Keratinocyte (primary cell): Measurements from ENCODE around the gene UVSSA. TPM values are rescaled to one million over a fixed set of nuclear protein-coding genes. Genes with fewer than 3 reads are reported as not detected.

Source experiments
- DNase-seq: peaks from one replicate; pipeline ENCODE4 v3.0.0-alpha.2; 2011; ENCODE audit warnings: low read depth, missing footprints, low spot score
- FAIRE-seq: peaks from 2 replicates; lab custom pipeline; 2011; peaks lifted over from hg19 to GRCh38; lab: Jason Lieb, UNC
- H2AFZ ChIP-seq: 2 replicates; pipeline ENCODE4 v1.6.0; 2012; ENCODE audit warnings: low read length, control low read depth, inconsistent platforms; ENCODE audit not compliant: control insufficient read depth
- H3K27ac ChIP-seq: 2 replicates; pipeline ENCODE4 v1.5.1; 2011; ENCODE audit warnings: low read length; ENCODE audit not compliant: control insufficient read depth, insufficient read depth
- H3K27me3 ChIP-seq: 3 replicates; pipeline ENCODE4 v1.6.0; 2011; ENCODE audit warnings: low read length; ENCODE audit not compliant: control insufficient read depth, insufficient read depth; ENCODE audit errors: extremely low read depth
- H3K36me3 ChIP-seq, 2 experiments: 2 replicates in 1 of 2; 3 replicates in 1 of 2; pipeline ENCODE4 v1.5.1; 2011; ENCODE audit warnings: low read length in 2 of 2, mild to moderate bottlenecking in 1 of 2; ENCODE audit not compliant: control insufficient read depth in 2 of 2, insufficient read depth in 2 of 2; ENCODE audit errors: extremely low read depth in 1 of 2
- H3K4me1 ChIP-seq: 3 replicates; pipeline ENCODE4 v1.5.1; 2011; ENCODE audit warnings: low read length; ENCODE audit not compliant: control insufficient read depth, insufficient read depth; ENCODE audit errors: extremely low read depth
- H3K4me2 ChIP-seq: 3 replicates; pipeline ENCODE4 v1.6.0; 2011; ENCODE audit warnings: low read depth, low read length; ENCODE audit not compliant: control insufficient read depth, insufficient read depth; ENCODE audit errors: extremely low read depth
- H3K4me3 ChIP-seq, 3 experiments: fragments of 200-600 bp in 1 of 3; sonication (generic) in 1 of 3; 2 replicates in 2 of 3; 3 replicates in 1 of 3; pipeline ENCODE4 v1.5.1; 2011 to 2016; ENCODE audit warnings: low read length in 3 of 3, mild to moderate bottlenecking in 3 of 3, control low read depth in 2 of 3, inconsistent platforms in 1 of 3, low read depth in 1 of 3, mixed read lengths in 1 of 3, mixed run types in 1 of 3, moderate library complexity in 1 of 3; ENCODE audit not compliant: control insufficient read depth in 2 of 3, insufficient read depth in 2 of 3; ENCODE audit errors: extremely low read depth in 1 of 3
- H3K79me2 ChIP-seq: 2 replicates; pipeline ENCODE4 v1.6.0; 2012; ENCODE audit warnings: low read length; ENCODE audit not compliant: control insufficient read depth, insufficient read depth
- H3K9ac ChIP-seq: 3 replicates; pipeline ENCODE4 v1.6.0; 2011; ENCODE audit warnings: low read length; ENCODE audit not compliant: control insufficient read depth, insufficient read depth; ENCODE audit errors: extremely low read depth
- H3K9me1 ChIP-seq: 3 replicates; pipeline ENCODE4 v1.6.0; 2011; ENCODE audit warnings: low read length; ENCODE audit not compliant: control insufficient read depth, insufficient read depth; ENCODE audit errors: extremely low read depth
- H3K9me3 ChIP-seq: 2 replicates; pipeline ENCODE4 v1.5.1; 2012; ENCODE audit warnings: low read depth, low read length; ENCODE audit not compliant: control insufficient read depth
- H4K20me1 ChIP-seq: 3 replicates; pipeline ENCODE4 v1.6.0; 2011; ENCODE audit warnings: low read length; ENCODE audit not compliant: control insufficient read depth, insufficient read depth; ENCODE audit errors: extremely low read depth
- CTCF ChIP-seq, 3 experiments: IDR thresholded peaks in 1 of 3; conservative IDR thresholded peaks in 1 of 3; optimal IDR thresholded peaks in 1 of 3; 2 replicates in 2 of 3; 3 replicates in 1 of 3; pipeline versions ENCODE3 to v1.5.1; 2011; ENCODE audit warnings: low read length in 3 of 3, mild to moderate bottlenecking in 3 of 3, moderate library complexity in 2 of 3, control low read depth in 1 of 3, inconsistent platforms in 1 of 3; ENCODE audit not compliant: insufficient read depth in 2 of 3; ENCODE audit errors: extremely low read depth in 1 of 3
- EZH2 ChIP-seq: IDR thresholded peaks from one replicate; pipeline ENCODE4 v1.6.1; 2012; ENCODE audit warnings: inconsistent platforms, mild to moderate bottlenecking, low read length, moderate library complexity
- dilution Hi-C: fragments of 300-500 bp; cut with MboI; formaldehyde crosslinking; loops from one replicate; pipeline ENCODE4 v1.7.0; 2020; ENCODE audit warnings: low sequenced_read_pairs; ENCODE audit not compliant: extremely low pct_ligation_motif_present
- polyA plus RNA-seq, 5 experiments: library from polyadenylated mRNA; depleted of rRNA in 3 of 5; stranded (reverse) in 3 of 5; stranded (forward) in 1 of 5; unstranded in 1 of 5; fragments of >200 nt; gene quantifications; 1 replicate in 1 of 5; 2 replicates in 3 of 5; 3 replicates in 1 of 5; pipeline versions ENCODE4 v1.2.1 to v1.2.3, GENCODE V29; 2011 to 2012; ENCODE audit warnings: missing spikeins in 2 of 5, low read depth in 1 of 5, low replicate concordance in 1 of 5

UVSSA gene
- polyA plus RNA-seq, 1 donor (not counting 4 experiments of a cell fraction or from before 2014, with no cell fraction given) = 4.7 TPM

DNA sequence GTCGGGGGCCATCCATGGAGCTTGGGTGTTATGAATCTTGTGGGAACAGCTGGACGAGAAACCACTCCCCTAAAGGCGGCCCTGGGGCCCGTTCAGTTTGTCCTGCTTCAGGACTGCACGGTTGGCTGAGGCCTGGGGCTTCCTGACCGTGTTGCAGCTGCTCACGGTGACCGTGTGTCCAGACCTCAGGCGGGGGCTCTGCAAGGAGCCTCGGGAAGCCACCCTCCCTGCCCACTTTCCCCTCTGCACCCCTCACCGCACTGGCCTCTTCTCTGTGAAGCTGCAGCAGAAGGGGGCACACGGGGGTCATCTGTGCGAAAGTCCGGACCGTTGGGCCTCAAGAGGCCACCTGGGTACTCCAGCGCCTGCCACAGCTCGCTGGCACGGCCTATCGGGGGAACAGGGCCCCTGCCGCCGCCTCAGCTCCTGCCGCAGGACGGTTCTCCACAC, 29.4 kb downstream of the UVSSA start:
- Histone ChIP-seq H3K9ac (no peak overlapping the region), H3K9me3 (no peaks in the 10 kb centered on the region), H3K4me1 (no peaks in the 10 kb centered on the region), H3K27ac (no peak overlapping the region), H3K4me2 (no peak overlapping the region), H4K20me1 (peaks cover 2% of the 10 kb centered on the region), H2AFZ (no peak overlapping the region), H3K36me3 (peaks cover 8 to 12% of the 10 kb centered on the region in 2 experiments), H3K4me3 (no peak overlapping the region), H3K27me3 (no peaks in the 10 kb centered on the region), H3K9me1 (no peaks in the 10 kb centered on the region), H3K79me2 (no peaks in the 10 kb centered on the region)
- TF ChIP-seq EZH2 (no peak), CTCF (optimal IDR thresholded peaks at IDR 0.05 in 1 of 3, IDR thresholded peaks at IDR 0.05 in 1 of 3, conservative IDR thresholded peaks at IDR 0.05 in 1 of 3; ENCODE audit: extremely low read depth in 1 of 3, insufficient read depth in 2 of 3, low read length in 3 of 3) (no peak)
- DNase-seq (no peak), FAIRE-seq (no peak)
- dilution Hi-C loops = no loop called here

DNA sequence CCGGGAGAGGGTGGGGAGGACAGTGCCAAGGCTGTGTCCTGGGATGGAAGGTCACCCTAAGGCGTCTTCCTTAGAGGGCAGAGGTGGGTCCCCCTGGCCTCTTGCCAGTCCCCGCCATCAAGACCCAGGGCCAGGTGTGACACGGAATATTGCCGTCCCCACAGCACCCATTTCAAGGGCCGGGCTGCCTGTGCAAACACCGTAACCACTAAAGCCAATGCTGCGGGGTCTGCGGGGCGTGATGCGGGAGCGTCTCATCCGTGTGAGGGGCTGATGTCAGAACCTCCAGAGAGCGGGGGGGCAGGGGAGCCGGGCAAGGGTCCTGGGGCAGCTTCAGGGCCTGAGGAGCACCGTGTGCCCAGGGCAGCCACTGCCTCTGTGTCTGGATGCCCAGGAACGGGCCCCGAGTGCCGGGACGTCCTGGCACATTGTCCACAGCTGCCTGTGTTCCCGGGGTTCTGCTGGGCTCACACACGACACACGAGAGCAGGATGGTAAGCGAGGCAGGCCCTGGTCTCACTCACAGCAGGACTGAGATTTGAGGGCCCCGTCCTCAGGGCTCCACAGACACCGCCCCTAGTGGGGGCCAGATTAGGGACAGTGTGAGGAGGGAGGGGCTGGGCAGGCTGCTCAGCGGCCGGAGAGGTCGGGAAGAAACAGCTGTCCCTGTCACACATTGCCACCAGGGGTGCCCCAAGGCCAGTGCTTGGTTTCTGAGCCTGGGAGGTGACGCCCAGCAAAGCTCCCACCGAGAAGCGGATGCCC, 30.0 kb downstream of the UVSSA start:
- Histone ChIP-seq H3K4me3 (no peak overlapping the region), H3K27ac (no peak overlapping the region), H3K36me3 (peaks cover 8 to 15% of the 10 kb centered on the region in 2 experiments), H3K9me1 (no peaks in the 10 kb centered on the region), H3K79me2 (no peaks in the 10 kb centered on the region), H3K4me1 (no peaks in the 10 kb centered on the region), H3K9ac (no peak overlapping the region), H3K9me3 (no peaks in the 10 kb centered on the region), H4K20me1 (peaks cover 2% of the 10 kb centered on the region), H2AFZ (no peak overlapping the region), H3K4me2 (no peak overlapping the region), H3K27me3 (no peaks in the 10 kb centered on the region)
- FAIRE-seq (no peak), DNase-seq (no peak)
- dilution Hi-C loops = no loop called here
- TF ChIP-seq CTCF (optimal IDR thresholded peaks at IDR 0.05 in 1 of 3, IDR thresholded peaks at IDR 0.05 in 1 of 3, conservative IDR thresholded peaks at IDR 0.05 in 1 of 3; ENCODE audit: extremely low read depth in 1 of 3, insufficient read depth in 2 of 3, low read length in 3 of 3) = no peak
- TF ChIP-seq EZH2 = no peak
